ENCODE data around the gene FBXW7.

The FBXW7 gene

GRCh38 chr4:152577708-152578396 lies 42.0 kb upstream of the FBXW7 start:
- ATAC-seq, result peak; percentile 21; the same call in 1 of the 3 replicates
- no peak for TF ChIP-seq TOX (CRISPR knock-in tag; IDR thresholded peaks at IDR 0.05; ENCODE audit: borderline replicate concordance)
- TF ChIP-seq ZNF565 (CRISPR knock-in tag; conservative IDR thresholded peaks at IDR 0.05; ENCODE audit: low read depth), result no peak
- TF ChIP-seq, protein P1, sequence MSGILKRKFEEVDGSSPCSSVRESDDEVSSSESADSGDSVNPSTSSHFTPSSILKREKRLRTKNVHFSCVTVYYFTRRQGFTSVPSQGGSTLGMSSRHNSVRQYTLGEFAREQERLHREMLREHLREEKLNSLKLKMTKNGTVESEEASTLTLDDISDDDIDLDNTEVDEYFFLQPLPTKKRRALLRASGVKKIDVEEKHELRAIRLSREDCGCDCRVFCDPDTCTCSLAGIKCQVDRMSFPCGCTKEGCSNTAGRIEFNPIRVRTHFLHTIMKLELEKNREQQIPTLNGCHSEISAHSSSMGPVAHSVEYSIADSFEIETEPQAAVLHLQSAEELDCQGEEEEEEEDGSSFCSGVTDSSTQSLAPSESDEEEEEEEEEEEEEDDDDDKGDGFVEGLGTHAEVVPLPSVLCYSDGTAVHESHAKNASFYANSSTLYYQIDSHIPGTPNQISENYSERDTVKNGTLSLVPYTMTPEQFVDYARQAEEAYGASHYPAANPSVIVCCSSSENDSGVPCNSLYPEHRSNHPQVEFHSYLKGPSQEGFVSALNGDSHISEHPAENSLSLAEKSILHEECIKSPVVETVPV (CRISPR knock-in tag; IDR thresholded peaks at IDR 0.05), result no peak
- TF ChIP-seq OSR1 (CRISPR knock-in tag; IDR thresholded peaks at IDR 0.05), result no peak

DNA sequence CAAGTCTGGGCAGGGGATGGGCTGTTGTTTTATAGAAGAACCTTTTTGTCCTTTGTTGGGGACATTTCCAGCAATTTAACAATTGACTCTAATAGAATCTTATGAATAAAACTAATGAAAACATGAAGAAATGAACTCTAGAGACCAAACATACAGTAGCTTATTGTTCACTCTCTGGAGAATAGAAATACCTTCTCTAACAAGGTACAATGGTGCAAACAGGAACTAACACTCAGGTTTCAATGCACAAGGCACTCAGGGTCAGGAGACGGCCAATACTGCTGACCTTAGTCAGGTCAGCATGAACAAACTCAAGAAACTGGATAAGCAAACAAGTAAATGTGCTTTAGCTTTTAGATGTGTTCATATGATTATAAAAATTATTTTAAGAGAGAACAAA lies 39.6 kb upstream of the FBXW7 start:
- TF ChIP-seq TSHZ2 (CRISPR knock-in tag; IDR thresholded peaks at IDR 0.05) (no peak), GLIS3 (CRISPR knock-in tag; IDR thresholded peaks at IDR 0.05) (no peak), PPARA (CRISPR knock-in tag; IDR thresholded peaks at IDR 0.05; ENCODE audit: borderline replicate concordance) (no peak), ZFP30 (CRISPR knock-in tag; IDR thresholded peaks at IDR 0.05) (no peak), BACH2 (CRISPR knock-in tag; IDR thresholded peaks at IDR 0.05; ENCODE audit: borderline replicate concordance) (no peak), POU6F1 (CRISPR knock-in tag; IDR thresholded peaks at IDR 0.05; ENCODE audit: borderline replicate concordance, low read depth) (no peak), ZNF70 (CRISPR knock-in tag; IDR thresholded peaks at IDR 0.05) (no peak)

GRCh38 chr4:152573861-152574260 lies 38.0 kb upstream of the FBXW7 start:
- TF ChIP-seq ZNF8 (CRISPR knock-in tag; IDR thresholded peaks at IDR 0.05), result no peak
- no peak for TF ChIP-seq RARB (CRISPR knock-in tag; IDR thresholded peaks at IDR 0.05)
- ATAC-seq, result no peak

More for the DNA sequence above, 39.6 kb upstream of the FBXW7 start:
- no peak for ATAC-seq

DNA sequence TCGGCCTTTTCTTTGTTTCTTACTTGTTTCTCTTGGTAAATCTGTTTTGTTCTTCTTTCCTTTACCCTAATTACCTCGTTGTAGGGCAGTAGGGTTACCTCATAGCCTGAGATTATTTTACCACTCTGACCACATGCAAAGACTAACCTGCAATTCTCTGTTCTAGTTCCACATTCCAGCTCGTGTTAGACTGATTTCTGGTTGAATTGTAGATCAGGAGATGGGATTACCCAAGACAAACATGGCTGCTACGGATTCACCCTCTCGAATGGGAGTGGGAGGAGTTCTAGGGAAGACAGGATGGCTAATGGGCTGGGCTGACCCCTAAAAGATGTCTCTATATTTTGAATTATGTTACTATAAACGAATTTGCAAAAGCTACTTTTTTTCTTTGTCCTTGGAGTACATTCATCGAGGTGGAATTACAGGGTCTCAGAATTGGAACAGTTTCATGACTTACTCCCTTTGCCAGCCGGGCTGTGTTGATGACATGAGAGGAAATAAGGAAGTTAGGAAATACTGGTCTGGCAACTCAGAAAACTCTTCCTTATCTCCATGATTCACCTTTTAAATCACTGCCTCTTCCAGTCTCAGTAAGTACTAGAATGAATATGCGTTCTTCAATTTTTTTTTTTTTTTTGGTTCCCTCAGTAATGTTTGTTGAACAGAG lies 36.7 kb upstream of the FBXW7 start:
- no peak for ATAC-seq
- TF ChIP-seq GLIS3 (CRISPR knock-in tag; IDR thresholded peaks at IDR 0.05), result no peak
- TF ChIP-seq, protein P1 (CRISPR knock-in tag; IDR thresholded peaks at IDR 0.05), result no peak
- no peak for TF ChIP-seq ZFP30 (CRISPR knock-in tag; IDR thresholded peaks at IDR 0.05)
- TF ChIP-seq ZNF70 (CRISPR knock-in tag; IDR thresholded peaks at IDR 0.05), result no peak
- TF ChIP-seq, protein P2, sequence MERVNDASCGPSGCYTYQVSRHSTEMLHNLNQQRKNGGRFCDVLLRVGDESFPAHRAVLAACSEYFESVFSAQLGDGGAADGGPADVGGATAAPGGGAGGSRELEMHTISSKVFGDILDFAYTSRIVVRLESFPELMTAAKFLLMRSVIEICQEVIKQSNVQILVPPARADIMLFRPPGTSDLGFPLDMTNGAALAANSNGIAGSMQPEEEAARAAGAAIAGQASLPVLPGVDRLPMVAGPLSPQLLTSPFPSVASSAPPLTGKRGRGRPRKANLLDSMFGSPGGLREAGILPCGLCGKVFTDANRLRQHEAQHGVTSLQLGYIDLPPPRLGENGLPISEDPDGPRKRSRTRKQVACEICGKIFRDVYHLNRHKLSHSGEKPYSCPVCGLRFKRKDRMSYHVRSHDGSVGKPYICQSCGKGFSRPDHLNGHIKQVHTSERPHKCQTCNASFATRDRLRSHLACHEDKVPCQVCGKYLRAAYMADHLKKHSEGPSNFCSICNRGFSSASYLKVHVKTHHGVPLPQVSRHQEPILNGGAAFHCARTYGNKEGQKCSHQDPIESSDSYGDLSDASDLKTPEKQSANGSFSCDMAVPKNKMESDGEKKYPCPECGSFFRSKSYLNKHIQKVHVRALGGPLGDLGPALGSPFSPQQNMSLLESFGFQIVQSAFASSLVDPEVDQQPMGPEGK (CRISPR knock-in tag; IDR thresholded peaks at IDR 0.05; ENCODE audit: borderline replicate concordance), result no peak

DNA sequence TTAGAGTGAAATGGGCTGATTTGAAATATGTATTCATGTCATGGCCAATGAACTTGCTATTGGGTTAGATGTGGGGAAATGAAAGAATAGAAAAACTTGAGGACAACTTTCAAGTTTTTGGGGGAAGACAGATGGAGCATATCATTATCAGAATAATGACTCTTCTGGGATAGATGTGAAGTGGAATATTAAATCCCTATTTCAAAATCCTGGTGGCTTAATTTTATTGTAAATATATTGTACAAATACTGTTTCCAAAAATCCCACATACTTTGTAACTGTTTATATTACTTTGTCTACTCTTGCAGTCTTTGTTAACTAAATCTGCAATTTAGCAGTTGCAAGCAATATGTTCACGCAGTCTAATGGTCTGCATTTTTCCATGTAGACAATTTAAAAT lies 35.9 kb upstream of the FBXW7 start:
- no peak for ATAC-seq

More for the DNA sequence above, 35.9 kb upstream of the FBXW7 start:
- TF ChIP-seq PPARA (CRISPR knock-in tag; IDR thresholded peaks at IDR 0.05; ENCODE audit: borderline replicate concordance) (no peak), GLIS3 (CRISPR knock-in tag; IDR thresholded peaks at IDR 0.05) (no peak), ZNF8 (CRISPR knock-in tag; IDR thresholded peaks at IDR 0.05) (no peak), TSHZ2 (CRISPR knock-in tag; IDR thresholded peaks at IDR 0.05) (no peak), ISL1 (CRISPR knock-in tag; IDR thresholded peaks at IDR 0.05) (no peak), BACH2 (CRISPR knock-in tag; IDR thresholded peaks at IDR 0.05; ENCODE audit: borderline replicate concordance) (no peak), SNAI2 (CRISPR knock-in tag; IDR thresholded peaks at IDR 0.05) (no peak), POU6F1 (CRISPR knock-in tag; IDR thresholded peaks at IDR 0.05; ENCODE audit: borderline replicate concordance, low read depth) (no peak), OSR1 (CRISPR knock-in tag; IDR thresholded peaks at IDR 0.05) (no peak), ZFP30 (CRISPR knock-in tag; IDR thresholded peaks at IDR 0.05) (no peak), TOX (CRISPR knock-in tag; IDR thresholded peaks at IDR 0.05; ENCODE audit: borderline replicate concordance) (no peak)
